Measurements from ENCODE around the gene ADGRD1. TPM values are rescaled to one million over a fixed set of nuclear protein-coding genes. Genes with fewer than 3 reads are reported as not detected.
A peak's percentile ranks its signal among the peaks of the same experiment; 100 is the strongest.

Gene ADGRD1
- total RNA-seq, 2 donors from 2014 or later: 21.3 to 37.0 TPM

DNA sequence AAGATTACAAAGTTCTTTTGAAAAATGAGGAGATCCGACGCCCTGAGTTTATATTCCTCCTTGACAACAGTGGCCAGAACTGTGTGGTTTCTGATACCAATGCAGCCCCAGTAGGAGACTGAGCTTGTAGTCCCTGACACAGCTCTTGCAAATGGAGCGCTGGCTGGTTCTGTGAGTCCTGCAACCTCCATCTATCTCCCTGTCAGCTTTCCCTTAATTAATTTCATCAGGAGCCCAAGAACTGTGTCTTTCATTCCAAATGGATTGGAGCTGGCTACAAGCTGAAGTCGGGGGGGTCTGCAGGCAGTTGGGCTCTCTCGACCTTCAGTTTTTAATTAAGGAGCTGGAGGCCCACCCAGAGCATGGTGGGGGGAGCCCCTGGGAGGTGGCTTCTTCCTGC, 160.6 kb downstream of the ADGRD1 start:
- no peak overlapping the region for H3K4me3 ChIP-seq
- no peak for DNase-seq (ENCODE audit: low spot score)
- TF ChIP-seq, protein P1, sequence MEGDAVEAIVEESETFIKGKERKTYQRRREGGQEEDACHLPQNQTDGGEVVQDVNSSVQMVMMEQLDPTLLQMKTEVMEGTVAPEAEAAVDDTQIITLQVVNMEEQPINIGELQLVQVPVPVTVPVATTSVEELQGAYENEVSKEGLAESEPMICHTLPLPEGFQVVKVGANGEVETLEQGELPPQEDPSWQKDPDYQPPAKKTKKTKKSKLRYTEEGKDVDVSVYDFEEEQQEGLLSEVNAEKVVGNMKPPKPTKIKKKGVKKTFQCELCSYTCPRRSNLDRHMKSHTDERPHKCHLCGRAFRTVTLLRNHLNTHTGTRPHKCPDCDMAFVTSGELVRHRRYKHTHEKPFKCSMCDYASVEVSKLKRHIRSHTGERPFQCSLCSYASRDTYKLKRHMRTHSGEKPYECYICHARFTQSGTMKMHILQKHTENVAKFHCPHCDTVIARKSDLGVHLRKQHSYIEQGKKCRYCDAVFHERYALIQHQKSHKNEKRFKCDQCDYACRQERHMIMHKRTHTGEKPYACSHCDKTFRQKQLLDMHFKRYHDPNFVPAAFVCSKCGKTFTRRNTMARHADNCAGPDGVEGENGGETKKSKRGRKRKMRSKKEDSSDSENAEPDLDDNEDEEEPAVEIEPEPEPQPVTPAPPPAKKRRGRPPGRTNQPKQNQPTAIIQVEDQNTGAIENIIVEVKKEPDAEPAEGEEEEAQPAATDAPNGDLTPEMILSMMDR (IDR thresholded peaks at IDR 0.05): no peak
- no peaks in the 10 kb centered on the region for H3K4me1 ChIP-seq (ENCODE audit: control insufficient read depth in 1 of 2, low read depth in 2 of 2)
- no peaks in the 10 kb centered on the region for H3K9me3 ChIP-seq
- H3K27ac ChIP-seq: no peak overlapping the region
- no peaks in the 10 kb centered on the region for H3K36me3 ChIP-seq
- no peak for ATAC-seq (ENCODE audit: insufficient number of reproducible peaks, low FRiP score, low read depth)
- H3K27me3 ChIP-seq (replicated peaks; ENCODE audit: insufficient read depth): no peaks in the 10 kb centered on the region

DNA sequence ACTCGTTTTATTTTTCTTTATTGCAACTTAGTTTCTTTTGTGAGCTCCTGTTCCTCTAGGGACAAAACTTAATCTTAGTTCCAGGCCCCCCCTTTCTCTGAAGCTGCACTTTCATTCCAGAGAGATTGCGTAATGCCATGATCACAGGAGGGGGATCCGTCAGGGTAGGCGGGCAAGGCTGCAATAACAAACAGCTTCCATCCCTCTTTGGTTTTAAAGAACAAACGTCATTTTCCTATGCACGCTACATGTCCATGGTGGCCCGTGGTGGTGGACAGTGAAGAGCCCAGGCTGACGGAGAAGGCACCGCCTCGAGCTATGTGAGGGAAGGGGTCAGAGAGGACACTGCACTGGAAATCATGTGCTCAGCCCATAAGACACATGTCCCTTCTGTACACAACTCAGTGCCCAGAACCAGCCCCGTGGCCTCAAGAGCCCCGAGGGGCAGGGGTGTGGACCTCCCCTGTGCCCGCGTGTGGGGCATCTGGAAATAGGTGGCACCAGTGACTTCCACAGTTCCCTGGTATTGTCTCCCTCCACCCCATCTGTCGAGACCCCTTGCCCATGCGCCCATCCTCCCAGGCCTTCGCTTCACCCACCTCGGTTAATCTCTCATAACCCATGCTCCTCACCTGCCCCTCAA, 161.4 kb downstream of the ADGRD1 start:
- H3K27me3 ChIP-seq (replicated peaks; ENCODE audit: insufficient read depth): no peaks in the 10 kb centered on the region
- H3K27ac ChIP-seq: no peak overlapping the region
- no peaks in the 10 kb centered on the region for H3K4me1 ChIP-seq (ENCODE audit: control insufficient read depth in 1 of 2, low read depth in 2 of 2)
- no peaks in the 10 kb centered on the region for H3K9me3 ChIP-seq
- no peak overlapping the region for H3K4me3 ChIP-seq
- TF ChIP-seq, protein P1 (IDR thresholded peaks at IDR 0.05): no peak
- ATAC-seq (ENCODE audit: insufficient number of reproducible peaks, low FRiP score, low read depth): no peak
- H3K36me3 ChIP-seq: no peaks in the 10 kb centered on the region
- DNase-seq (ENCODE audit: low spot score): no peak

DNA sequence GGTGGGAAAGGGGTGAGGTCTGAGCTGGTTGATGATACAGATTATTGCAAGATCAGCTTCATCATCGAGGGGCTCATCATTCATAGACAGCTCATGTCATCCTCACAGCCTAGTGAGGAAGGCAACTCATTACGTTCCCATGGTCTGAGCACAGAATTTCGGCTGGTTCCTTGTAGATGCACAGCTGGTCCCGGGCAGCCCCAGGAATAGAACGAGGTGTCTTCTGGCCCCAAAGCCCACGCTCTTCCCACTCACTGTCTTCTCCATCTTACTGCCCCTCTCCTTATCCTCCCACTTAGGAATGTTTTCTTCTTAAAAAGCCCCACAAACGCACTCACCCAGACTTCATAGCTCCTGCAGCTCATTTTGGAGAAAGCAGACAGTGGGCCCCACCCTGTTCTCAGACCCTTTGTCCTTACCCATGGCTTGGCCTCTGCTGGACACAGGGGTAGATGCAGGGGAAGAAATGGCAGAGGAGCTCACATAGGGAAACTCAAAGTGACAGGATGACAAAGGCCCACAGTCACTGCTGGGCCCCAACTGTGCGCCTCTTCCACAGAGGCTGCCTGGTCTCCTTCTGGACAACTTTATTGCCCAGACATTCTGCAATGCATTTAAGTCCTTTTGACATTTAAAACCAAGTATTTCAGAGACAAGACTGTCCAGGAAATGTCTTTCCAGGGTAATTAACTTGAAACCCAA, 162.2 kb downstream of the ADGRD1 start:
- no peaks in the 10 kb centered on the region for H3K4me1 ChIP-seq (ENCODE audit: control insufficient read depth in 1 of 2, low read depth in 2 of 2)
- TF ChIP-seq, protein P1 (IDR thresholded peaks at IDR 0.05): peak; percentile 7
- DNase-seq (ENCODE audit: low spot score) (no peak), ATAC-seq (ENCODE audit: insufficient number of reproducible peaks, low FRiP score, low read depth) (no peak)
- H3K9me3 ChIP-seq: no peaks in the 10 kb centered on the region
- no peaks in the 10 kb centered on the region for H3K27me3 ChIP-seq (replicated peaks; ENCODE audit: insufficient read depth)
- no peak overlapping the region for H3K4me3 ChIP-seq
- no peak overlapping the region for H3K27ac ChIP-seq
- no peaks in the 10 kb centered on the region for H3K36me3 ChIP-seq

DNA sequence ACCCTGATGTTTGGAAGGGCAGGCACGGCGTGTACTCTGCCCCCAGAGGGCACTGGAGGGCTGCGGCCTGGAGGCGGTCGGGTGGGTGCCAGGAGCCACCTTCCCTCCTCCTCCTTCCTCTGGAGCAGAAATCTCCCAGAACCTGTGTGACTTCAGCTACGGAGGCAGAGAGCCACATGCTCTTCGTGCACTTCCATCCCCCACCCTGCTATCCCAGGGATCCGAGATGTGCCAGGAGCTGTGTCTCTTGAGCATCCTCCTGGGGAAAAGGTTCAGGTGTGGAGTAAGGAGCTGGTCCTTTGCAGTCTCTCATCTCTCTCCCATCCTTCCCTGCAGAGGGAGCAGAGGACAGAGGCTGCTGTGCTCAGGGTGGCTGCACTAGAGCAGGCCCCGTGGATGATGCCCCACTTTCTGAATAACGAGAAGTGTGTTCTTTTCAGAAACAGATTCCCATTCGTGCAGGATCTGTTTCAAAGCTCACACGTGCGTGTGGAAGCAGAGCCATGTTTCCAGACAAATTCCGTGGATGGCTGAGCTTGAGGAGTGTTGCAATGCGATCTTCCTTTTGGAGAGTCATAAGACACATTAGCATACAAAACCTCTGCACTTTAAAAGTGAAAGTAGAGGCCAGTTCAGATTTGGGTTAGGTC, 162.9 kb downstream of the ADGRD1 start:
- H3K27ac ChIP-seq: no peak overlapping the region
- no peaks in the 10 kb centered on the region for H3K9me3 ChIP-seq
- no peaks in the 10 kb centered on the region for H3K27me3 ChIP-seq (replicated peaks; ENCODE audit: insufficient read depth)
- ATAC-seq (ENCODE audit: insufficient number of reproducible peaks, low FRiP score, low read depth) (no peak), DNase-seq (ENCODE audit: low spot score) (no peak)
- H3K4me3 ChIP-seq: no peak overlapping the region
- no peaks in the 10 kb centered on the region for H3K36me3 ChIP-seq
- TF ChIP-seq, protein P1 (IDR thresholded peaks at IDR 0.05): no peak
- H3K4me1 ChIP-seq (ENCODE audit: control insufficient read depth in 1 of 2, low read depth in 2 of 2): no peaks in the 10 kb centered on the region

DNA sequence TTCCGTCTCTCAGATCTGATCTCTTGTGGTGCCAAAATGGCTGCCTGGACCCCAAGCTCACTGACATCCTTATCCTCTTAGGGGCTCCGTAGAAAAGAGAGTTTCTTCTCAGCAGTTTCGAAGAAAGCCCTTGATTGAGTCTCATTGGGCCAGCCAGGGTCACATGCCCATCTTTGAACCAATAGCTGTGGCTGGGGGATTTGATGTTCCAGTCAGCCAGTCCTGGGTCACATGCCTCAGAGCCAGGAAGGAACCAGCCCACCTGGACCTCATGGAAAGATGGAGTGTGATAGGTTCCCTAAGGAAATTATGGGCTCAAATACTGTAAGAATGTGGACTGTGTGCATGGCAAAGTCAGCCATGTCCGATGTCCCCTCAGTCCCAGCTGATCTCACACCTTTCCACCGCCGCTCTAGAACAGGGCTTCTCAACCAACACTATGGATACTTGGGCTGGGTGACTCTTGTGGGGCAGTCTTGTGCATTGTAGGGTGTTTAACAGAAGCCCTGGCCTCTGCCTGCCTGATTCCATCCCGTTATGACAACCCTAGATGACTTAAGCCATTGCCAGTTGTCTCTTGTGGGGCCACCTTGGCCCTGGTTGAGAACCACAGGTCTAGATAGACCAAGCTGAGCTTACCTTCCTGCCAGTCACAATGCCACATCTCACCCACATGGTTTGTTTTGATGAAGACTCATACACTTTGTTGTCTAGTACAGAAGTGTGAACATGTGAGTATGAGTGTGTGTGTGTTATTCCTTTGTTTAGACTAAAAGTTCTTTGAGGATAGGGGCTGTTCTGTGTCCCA, 163.9 kb downstream of the ADGRD1 start:
- H3K9me3 ChIP-seq: no peaks in the 10 kb centered on the region
- no peaks in the 10 kb centered on the region for H3K27me3 ChIP-seq (replicated peaks; ENCODE audit: insufficient read depth)
- TF ChIP-seq, protein P1 (IDR thresholded peaks at IDR 0.05): no peak
- ATAC-seq (ENCODE audit: insufficient number of reproducible peaks, low FRiP score, low read depth) (no peak), DNase-seq (ENCODE audit: low spot score) (no peak)
- H3K4me1 ChIP-seq (ENCODE audit: control insufficient read depth in 1 of 2, low read depth in 2 of 2): no peaks in the 10 kb centered on the region
- no peak overlapping the region for H3K27ac ChIP-seq
- no peaks in the 10 kb centered on the region for H3K36me3 ChIP-seq
- H3K4me3 ChIP-seq: no peak overlapping the region
